ENCODE results near the gene DLEC1.

Gene DLEC1

GRCh38 chr3:38017445-38018295 is 21.3 kb upstream of the DLEC1 start:
- no peak for DNase-seq
- Histone ChIP-seq H4K5ac (ENCODE audit: low read length) (no peak overlapping the region), H3K4me3 (ENCODE audit: low read length) (no peak overlapping the region), H3K27me3 (ENCODE audit: insufficient read depth, low read length, poor library complexity) (no peaks in the 10 kb centered on the region), H3K79me2 (ENCODE audit: control insufficient read depth, insufficient read depth, low read length) (no peaks in the 10 kb centered on the region), H3K23ac (ENCODE audit: low read length) (no peak overlapping the region), H2BK15ac (replicated peaks; ENCODE audit: low read depth) (no peak overlapping the region), H3K27ac (ENCODE audit: low read depth, low read length) (no peak overlapping the region), H3K36me3 (ENCODE audit: control insufficient read depth, insufficient read depth, low read length) (no peaks in the 10 kb centered on the region), H3K4me2 (ENCODE audit: low read length) (no peak overlapping the region), H3K4ac (ENCODE audit: low read depth, low read length) (no peak overlapping the region), H2BK120ac (ENCODE audit: low read depth, low read length) (no peak overlapping the region), H3K79me1 (ENCODE audit: low read length) (no peaks in the 10 kb centered on the region), H3K56ac (ENCODE audit: low read length) (no peak overlapping the region), H2AK5ac (ENCODE audit: low read length) (no peak overlapping the region), H2BK5ac (ENCODE audit: low read length) (no peak overlapping the region), H3K9ac (ENCODE audit: low read length) (no peak overlapping the region), H4K8ac (ENCODE audit: low read depth, low read length) (no peak overlapping the region), H3K18ac (ENCODE audit: low read length) (no peak overlapping the region), H3K4me1 (ENCODE audit: control insufficient read depth, low read depth, low read length) (no peaks in the 10 kb centered on the region)
- no CpG with 5 or more reads among the region's 9 CpGs for WGBS (ENCODE audit: extremely low coverage, insufficient coverage, low lambda C conversion rate)

- no CpG with 5 or more reads among the region's 13 CpGs for WGBS (ENCODE audit: extremely low coverage, insufficient coverage, low lambda C conversion rate)
- Histone ChIP-seq H2BK15ac (replicated peaks; ENCODE audit: low read depth) (no peak overlapping the region), H3K4me1 (ENCODE audit: control insufficient read depth, low read depth, low read length) (peaks cover under 1% of the 10 kb centered on the region), H4K5ac (ENCODE audit: low read length) (no peak overlapping the region), H3K4ac (ENCODE audit: low read depth, low read length) (no peak overlapping the region), H3K27me3 (ENCODE audit: insufficient read depth, low read length, poor library complexity) (no peaks in the 10 kb centered on the region), H3K79me1 (ENCODE audit: low read length) (no peaks in the 10 kb centered on the region), H3K4me3 (ENCODE audit: low read length) (no peak overlapping the region), H3K36me3 (ENCODE audit: control insufficient read depth, insufficient read depth, low read length) (no peaks in the 10 kb centered on the region), H2BK120ac (ENCODE audit: low read depth, low read length) (no peak overlapping the region), H3K23ac (ENCODE audit: low read length) (no peak overlapping the region), H3K4me2 (ENCODE audit: low read length) (no peak overlapping the region), H3K27ac (ENCODE audit: low read depth, low read length) (no peak overlapping the region), H4K8ac (ENCODE audit: low read depth, low read length) (no peak overlapping the region), H2BK5ac (ENCODE audit: low read length) (no peak overlapping the region), H2AK5ac (ENCODE audit: low read length) (no peak overlapping the region), H3K56ac (ENCODE audit: low read length) (no peak overlapping the region), H3K18ac (ENCODE audit: low read length) (no peak overlapping the region), H3K79me2 (ENCODE audit: control insufficient read depth, insufficient read depth, low read length) (no peaks in the 10 kb centered on the region), H3K9ac (ENCODE audit: low read length) (no peak overlapping the region)
- no peak for DNase-seq
Observed at GRCh38 chr3:38018296-38019266, 20.4 kb upstream of the DLEC1 start.

- no peak overlapping the region for H2AK5ac ChIP-seq (ENCODE audit: low read length)
- H3K18ac ChIP-seq (ENCODE audit: low read length), result no peak overlapping the region
- peaks cover 3% of the 10 kb centered on the region for H3K4me1 ChIP-seq (ENCODE audit: control insufficient read depth, low read depth, low read length)
- no peaks in the 10 kb centered on the region for H3K27me3 ChIP-seq (ENCODE audit: insufficient read depth, low read length, poor library complexity)
- no peak overlapping the region for H3K4me3 ChIP-seq (ENCODE audit: low read length)
- H3K4ac ChIP-seq (ENCODE audit: low read depth, low read length), result no peak overlapping the region
- H2BK15ac ChIP-seq (replicated peaks; ENCODE audit: low read depth), result no peak overlapping the region
- H4K5ac ChIP-seq (ENCODE audit: low read length), result no peak overlapping the region
- H2BK5ac ChIP-seq (ENCODE audit: low read length), result no peak overlapping the region
- no peaks in the 10 kb centered on the region for H3K36me3 ChIP-seq (ENCODE audit: control insufficient read depth, insufficient read depth, low read length)
- no peak overlapping the region for H3K4me2 ChIP-seq (ENCODE audit: low read length)
- no CpG with 5 or more reads among the region's 10 CpGs for WGBS (ENCODE audit: extremely low coverage, insufficient coverage, low lambda C conversion rate)
- no peak for DNase-seq
- no peak overlapping the region for H3K9ac ChIP-seq (ENCODE audit: low read length)
- H3K79me1 ChIP-seq (ENCODE audit: low read length), result no peaks in the 10 kb centered on the region
- no peak overlapping the region for H4K8ac ChIP-seq (ENCODE audit: low read depth, low read length)
- no peak overlapping the region for H3K27ac ChIP-seq (ENCODE audit: low read depth, low read length)
- H3K79me2 ChIP-seq (ENCODE audit: control insufficient read depth, insufficient read depth, low read length), result no peaks in the 10 kb centered on the region
- H3K23ac ChIP-seq (ENCODE audit: low read length), result no peak overlapping the region
- no peak overlapping the region for H3K56ac ChIP-seq (ENCODE audit: low read length)
- no peak overlapping the region for H2BK120ac ChIP-seq (ENCODE audit: low read depth, low read length)
Observed at GRCh38 chr3:38019658-38020341, 19.2 kb upstream of the DLEC1 start.

- no peaks in the 10 kb centered on the region for H3K36me3 ChIP-seq (ENCODE audit: control insufficient read depth, insufficient read depth, low read length)
- H3K4me3 ChIP-seq (ENCODE audit: low read length), result no peak overlapping the region
- H2BK120ac ChIP-seq (ENCODE audit: low read depth, low read length), result no peak overlapping the region
- H3K4ac ChIP-seq (ENCODE audit: low read depth, low read length), result no peak overlapping the region
- no peaks in the 10 kb centered on the region for H3K79me2 ChIP-seq (ENCODE audit: control insufficient read depth, insufficient read depth, low read length)
- no peak overlapping the region for H3K9ac ChIP-seq (ENCODE audit: low read length)
- H3K27ac ChIP-seq (ENCODE audit: low read depth, low read length), result no peak overlapping the region
- H3K4me1 ChIP-seq (ENCODE audit: control insufficient read depth, low read depth, low read length), result peaks cover 4% of the 10 kb centered on the region
- no peak for DNase-seq
- no peak overlapping the region for H3K18ac ChIP-seq (ENCODE audit: low read length)
- H4K8ac ChIP-seq (ENCODE audit: low read depth, low read length), result no peak overlapping the region
- no peak overlapping the region for H2AK5ac ChIP-seq (ENCODE audit: low read length)
- H4K5ac ChIP-seq (ENCODE audit: low read length), result no peak overlapping the region
- H3K27me3 ChIP-seq (ENCODE audit: insufficient read depth, low read length, poor library complexity), result no peaks in the 10 kb centered on the region
- no peak overlapping the region for H2BK15ac ChIP-seq (replicated peaks; ENCODE audit: low read depth)
- H3K4me2 ChIP-seq (ENCODE audit: low read length), result no peak overlapping the region
- no CpG with 5 or more reads among the region's 3 CpGs for WGBS (ENCODE audit: extremely low coverage, insufficient coverage, low lambda C conversion rate)
- no peak overlapping the region for H2BK5ac ChIP-seq (ENCODE audit: low read length)
- no peaks in the 10 kb centered on the region for H3K79me1 ChIP-seq (ENCODE audit: low read length)
- no peak overlapping the region for H3K56ac ChIP-seq (ENCODE audit: low read length)
- H3K23ac ChIP-seq (ENCODE audit: low read length), result no peak overlapping the region
Observed at GRCh38 chr3:38020342-38020726, 18.7 kb upstream of the DLEC1 start.

GRCh38 chr3:38021196-38021595 is 17.8 kb upstream of the DLEC1 start:
- H4K8ac ChIP-seq (ENCODE audit: low read depth, low read length), result no peak overlapping the region
- H3K36me3 ChIP-seq (ENCODE audit: control insufficient read depth, insufficient read depth, low read length), result no peaks in the 10 kb centered on the region
- no peak overlapping the region for H2BK5ac ChIP-seq (ENCODE audit: low read length)
- H2BK120ac ChIP-seq (ENCODE audit: low read depth, low read length), result no peak overlapping the region
- no peak overlapping the region for H3K4ac ChIP-seq (ENCODE audit: low read depth, low read length)
- no peak overlapping the region for H3K9ac ChIP-seq (ENCODE audit: low read length)
- H3K23ac ChIP-seq (ENCODE audit: low read length), result no peak overlapping the region
- H3K4me3 ChIP-seq (ENCODE audit: low read length), result no peak overlapping the region
- no peak overlapping the region for H3K56ac ChIP-seq (ENCODE audit: low read length)
- no peak overlapping the region for H2BK15ac ChIP-seq (replicated peaks; ENCODE audit: low read depth)
- no CpG with 5 or more reads among the region's 4 CpGs for WGBS (ENCODE audit: extremely low coverage, insufficient coverage, low lambda C conversion rate)
- H2AK5ac ChIP-seq (ENCODE audit: low read length), result no peak overlapping the region
- no peak overlapping the region for H3K4me2 ChIP-seq (ENCODE audit: low read length)
- no peak overlapping the region for H3K18ac ChIP-seq (ENCODE audit: low read length)
- no peaks in the 10 kb centered on the region for H3K27me3 ChIP-seq (ENCODE audit: insufficient read depth, low read length, poor library complexity)
- H3K79me1 ChIP-seq (ENCODE audit: low read length), result no peaks in the 10 kb centered on the region
- H3K27ac ChIP-seq (ENCODE audit: low read depth, low read length), result no peak overlapping the region
- peaks cover 6% of the 10 kb centered on the region for H3K4me1 ChIP-seq (ENCODE audit: control insufficient read depth, low read depth, low read length)
- no peaks in the 10 kb centered on the region for H3K79me2 ChIP-seq (ENCODE audit: control insufficient read depth, insufficient read depth, low read length)
- no peak overlapping the region for H4K5ac ChIP-seq (ENCODE audit: low read length)
- no peak for DNase-seq

Data from mesendoderm (in vitro differentiated cells).